Measurements from ENCODE around the gene CNTN1. TPM values are rescaled to one million over a fixed set of nuclear protein-coding genes. Genes with fewer than 3 reads are reported as not detected.

The CNTN1 gene
- total and polyA plus RNA-seq, 9 of the 15 experiments (the other 6 are each of a cell fraction or from before 2014, with no cell fraction given) = 0.16 TPM; not detected in 8

- TF ChIP-seq ZNF407 (IDR thresholded peaks at IDR 0.05; ENCODE audit: low read depth) = no peak
- TF ChIP-seq E2F4 (CRISPR knock-in tag; IDR thresholded peaks at IDR 0.05; ENCODE audit: low read depth) = no peak
- TF ChIP-seq KLF6 (CRISPR knock-in tag; IDR thresholded peaks at IDR 0.05; ENCODE audit: borderline replicate concordance) = no peak
- TF ChIP-seq FOXP1 (CRISPR knock-in tag; IDR thresholded peaks at IDR 0.05) = no peak
- TF ChIP-seq ZNF589 (CRISPR knock-in tag; IDR thresholded peaks at IDR 0.05; ENCODE audit: low read depth) = no peak
- TF ChIP-seq KDM4B (IDR thresholded peaks at IDR 0.05; ENCODE audit: borderline replicate concordance in 2 of 2, low read depth in 1 of 2) = no peak
These were observed 30.8 kb downstream of the CNTN1 start (continued) for GRCh38 chr12:40723001-40723400.
